Measurements from ENCODE around the gene CD200.

DNA sequence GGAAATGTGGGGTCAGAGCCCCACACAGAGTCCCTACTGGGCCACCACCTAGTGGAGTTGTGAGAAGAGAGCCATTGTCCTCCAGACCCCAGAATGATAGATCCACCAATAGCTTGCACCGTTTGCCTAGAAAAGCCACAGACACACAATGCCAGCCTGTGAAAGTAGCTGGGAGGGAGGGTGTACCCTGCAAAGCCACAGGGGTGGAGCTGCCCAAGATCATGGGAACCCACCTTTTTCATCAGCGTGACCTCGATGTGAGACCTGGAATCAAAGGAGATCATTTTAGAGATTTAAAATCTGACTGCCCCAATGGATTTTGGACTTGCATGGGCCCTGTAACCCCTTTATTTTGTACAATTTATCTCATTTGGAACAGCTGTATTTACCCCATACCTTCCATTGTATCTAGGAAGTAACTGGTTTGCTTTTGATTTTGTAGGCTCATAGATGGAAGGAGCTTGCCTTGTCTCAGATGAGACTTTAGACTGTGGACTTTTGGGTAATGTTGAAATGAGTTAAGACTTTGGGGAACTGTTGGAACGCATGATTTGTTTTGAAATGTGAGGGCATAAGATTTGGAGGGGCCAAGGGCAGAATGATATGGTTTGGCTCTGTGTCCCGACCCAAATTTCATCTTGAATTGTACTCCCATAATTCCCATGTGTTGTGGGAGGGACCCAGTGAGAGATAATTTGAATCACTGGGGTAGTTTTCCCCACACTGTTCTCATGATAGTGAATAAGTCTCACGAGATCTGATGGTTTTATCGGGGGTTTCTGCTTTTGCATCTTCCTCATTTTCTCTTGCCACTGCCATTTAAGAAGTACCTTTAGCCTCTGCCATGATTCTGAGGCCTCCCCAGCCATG lies 49.0 kb downstream of the CD200 start:
- TF ChIP-seq EZH2phosphoT487 (IDR thresholded peaks at IDR 0.05; ENCODE audit: insufficient read depth, low read depth) (no peak), EZH2 (IDR thresholded peaks at IDR 0.05; ENCODE audit: insufficient read depth, poor library complexity, severe bottlenecking) (no peak)

Data from GM23248 (cell line).